Measurements from ENCODE around the gene RASSF8.

RASSF8 gene

GRCh38 chr12:25975179-25975578 is 16.7 kb downstream of the RASSF8 start:
- no peak for TF ChIP-seq ZFP30 (CRISPR knock-in tag; IDR thresholded peaks at IDR 0.05)
- no peak for TF ChIP-seq ISL1 (CRISPR knock-in tag; IDR thresholded peaks at IDR 0.05)
- TF ChIP-seq ZFP3 (CRISPR knock-in tag; IDR thresholded peaks at IDR 0.05): no peak
- TF ChIP-seq ZNF565 (CRISPR knock-in tag; conservative IDR thresholded peaks at IDR 0.05; ENCODE audit: low read depth): no peak
- no peak for TF ChIP-seq ARNTL (CRISPR knock-in tag; IDR thresholded peaks at IDR 0.05; ENCODE audit: borderline replicate concordance, low read depth)
- no peak for TF ChIP-seq GLIS3 (CRISPR knock-in tag; IDR thresholded peaks at IDR 0.05)
- no peak for TF ChIP-seq PPARA (CRISPR knock-in tag; IDR thresholded peaks at IDR 0.05; ENCODE audit: borderline replicate concordance)
- no peak for TF ChIP-seq ZC3H10 (CRISPR knock-in tag; IDR thresholded peaks at IDR 0.05)
- no peak for TF ChIP-seq TSHZ2 (CRISPR knock-in tag; IDR thresholded peaks at IDR 0.05)
- no peak for TF ChIP-seq CREB5 (CRISPR knock-in tag; IDR thresholded peaks at IDR 0.05; ENCODE audit: low read depth)
- no peak for TF ChIP-seq POU6F1 (CRISPR knock-in tag; IDR thresholded peaks at IDR 0.05; ENCODE audit: borderline replicate concordance, low read depth)
- TF ChIP-seq OSR1 (CRISPR knock-in tag; IDR thresholded peaks at IDR 0.05): no peak
- no peak for TF ChIP-seq TCF4 (CRISPR knock-in tag; IDR thresholded peaks at IDR 0.05; ENCODE audit: borderline replicate concordance)
- no peak for TF ChIP-seq CSDC2 (CRISPR knock-in tag; IDR thresholded peaks at IDR 0.05)
- ATAC-seq: no peak

- no peak for ATAC-seq
- TF ChIP-seq TOX (CRISPR knock-in tag; IDR thresholded peaks at IDR 0.05; ENCODE audit: borderline replicate concordance) (no peak), ARNTL (CRISPR knock-in tag; IDR thresholded peaks at IDR 0.05; ENCODE audit: borderline replicate concordance, low read depth) (no peak), PPARA (CRISPR knock-in tag; IDR thresholded peaks at IDR 0.05; ENCODE audit: borderline replicate concordance) (no peak), TCF4 (CRISPR knock-in tag; IDR thresholded peaks at IDR 0.05; ENCODE audit: borderline replicate concordance) (no peak), ZNF70 (CRISPR knock-in tag; IDR thresholded peaks at IDR 0.05) (no peak), PATZ1 (CRISPR knock-in tag; IDR thresholded peaks at IDR 0.05; ENCODE audit: borderline replicate concordance) (no peak), ZFP30 (CRISPR knock-in tag; IDR thresholded peaks at IDR 0.05) (no peak), BACH2 (CRISPR knock-in tag; IDR thresholded peaks at IDR 0.05; ENCODE audit: borderline replicate concordance) (no peak), GLIS3 (CRISPR knock-in tag; IDR thresholded peaks at IDR 0.05) (no peak), ZFP3 (CRISPR knock-in tag; IDR thresholded peaks at IDR 0.05) (no peak), CSDC2 (CRISPR knock-in tag; IDR thresholded peaks at IDR 0.05) (no peak), TSHZ2 (CRISPR knock-in tag; IDR thresholded peaks at IDR 0.05) (no peak)
Observed at GRCh38 chr12:25975682-25976081, 17.2 kb downstream of the RASSF8 start.

GRCh38 chr12:25976289-25976688 is 17.8 kb downstream of the RASSF8 start:
- TF ChIP-seq CSDC2 (CRISPR knock-in tag; IDR thresholded peaks at IDR 0.05): no peak
- no peak for TF ChIP-seq RARB (CRISPR knock-in tag; IDR thresholded peaks at IDR 0.05)
- TF ChIP-seq ZNF8 (CRISPR knock-in tag; IDR thresholded peaks at IDR 0.05): no peak
- ATAC-seq: no peak

All from SK-N-SH treated with all-trans-retinoic acid at 6 μM for 48 hours (cell line).